ENCODE data around the gene P2RX1.

GRCh38 chr17:3950584-3950983 lies 34.3 kb upstream of the P2RX1 start:
- TF ChIP-seq CTCF (conservative IDR thresholded peaks at IDR 0.05) (no peak), EZH2 (IDR thresholded peaks at IDR 0.05; ENCODE audit: low read depth) (no peak)

All from PC-9 (cell line).